Loucy (cell line): ENCODE data around the gene SOCS6.

ENCODE experiments used
- H2AFZ ChIP-seq: fragments of 200-600 bp; sonication (generic); 2 replicates; pipeline ENCODE4 v1.6.0; 2016; ENCODE audit warnings: antibody characterized with exemption, mild to moderate bottlenecking, low read length, moderate library complexity
- H3F3A ChIP-seq: fragments of 200-600 bp; 2 replicates; pipeline ENCODE4 v1.6.0; 2016; ENCODE audit warnings: antibody characterized with exemption, low read depth, mild to moderate bottlenecking
- H3K27me3 ChIP-seq: fragments of 200-600 bp; sonication (generic); 2 replicates; pipeline ENCODE4 v1.6.1; 2014; ENCODE audit warnings: low read length, mild to moderate bottlenecking; ENCODE audit not compliant: insufficient read depth, poor library complexity, severe bottlenecking
- H3K36me3 ChIP-seq: fragments of 200-600 bp; sonication (generic); 2 replicates; pipeline ENCODE4 v1.6.1; 2016; ENCODE audit warnings: low read length; ENCODE audit not compliant: insufficient read depth
- H3K4me1 ChIP-seq: fragments of 200-600 bp; sonication (generic); 2 replicates; pipeline ENCODE4 v1.5.1; 2014; ENCODE audit warnings: low read length, mild to moderate bottlenecking; ENCODE audit not compliant: insufficient read depth, poor library complexity, severe bottlenecking
- H3K4me2 ChIP-seq: fragments of 200-600 bp; sonication (generic); 2 replicates; pipeline ENCODE4 v1.6.0; 2014; ENCODE audit warnings: antibody characterized with exemption, low read length, low read depth, mild to moderate bottlenecking; ENCODE audit not compliant: poor library complexity, severe bottlenecking
- H3K4me3 ChIP-seq: fragments of 200-600 bp; sonication (generic); 2 replicates; pipeline ENCODE4 v1.5.1; 2014; ENCODE audit warnings: low read length, mild to moderate bottlenecking, mixed read lengths; ENCODE audit not compliant: poor library complexity, severe bottlenecking
- H3K79me2 ChIP-seq: fragments of 200-600 bp; sonication (generic); 2 replicates; pipeline ENCODE4 v1.6.1; 2014; ENCODE audit warnings: low read length; ENCODE audit not compliant: insufficient read depth
- H3K9ac ChIP-seq: fragments of 200-600 bp; sonication (generic); 2 replicates; pipeline ENCODE4 v1.6.0; 2014; ENCODE audit warnings: mild to moderate bottlenecking, low read depth, low read length, moderate library complexity; ENCODE audit not compliant: poor library complexity, severe bottlenecking
- H3K9me2 ChIP-seq: fragments of 200-600 bp; sonication (generic); replicated peaks from 2 replicates; pipeline ENCODE4 v1.6.1; 2016; ENCODE audit warnings: low read depth, low read length, mixed read lengths
- H3K9me3 ChIP-seq: fragments of 200-600 bp; sonication (generic); 2 replicates; pipeline ENCODE4 v1.6.1; 2014; ENCODE audit warnings: mild to moderate bottlenecking, antibody characterized with exemption, low read length, low read depth; ENCODE audit not compliant: insufficient read depth
- H4K20me1 ChIP-seq: fragments of 200-600 bp; sonication (generic); 2 replicates; pipeline ENCODE4 v1.6.0; 2014; ENCODE audit warnings: antibody characterized with exemption, low read length, mild to moderate bottlenecking; ENCODE audit not compliant: insufficient read depth, poor library complexity, severe bottlenecking
- CTCF ChIP-seq: fragments of 200-600 bp; sonication (generic); conservative IDR thresholded peaks from 2 replicates; pipeline ENCODE4 v1.5.1; 2014; ENCODE audit warnings: mild to moderate bottlenecking, antibody characterized with exemption, low read length
- EZH2phosphoT487 ChIP-seq: fragments of 200-600 bp; IDR thresholded peaks from 2 replicates; pipeline ENCODE4 v1.6.1; 2018; ENCODE audit warnings: antibody characterized with exemption, mild to moderate bottlenecking, moderate library complexity, borderline replicate concordance

SOCS6 gene

GRCh38 chr18:70313640-70314039, 24.8 kb downstream of the SOCS6 start:
- Histone ChIP-seq H3K36me3 (no peaks in the 10 kb centered on the region), H3K9ac (no peak overlapping the region), H3K4me2 (no peak overlapping the region), H3F3A (no peaks in the 10 kb centered on the region), H3K27me3 (no peaks in the 10 kb centered on the region), H4K20me1 (no peaks in the 10 kb centered on the region), H3K9me3 (no peaks in the 10 kb centered on the region), H3K4me1 (no peaks in the 10 kb centered on the region), H3K9me2 (no peaks in the 10 kb centered on the region), H2AFZ (no peak overlapping the region), H3K4me3 (no peak overlapping the region), H3K79me2 (no peaks in the 10 kb centered on the region)
- no peak for TF ChIP-seq CTCF
- TF ChIP-seq EZH2phosphoT487 = no peak

GRCh38 chr18:70314151-70314782, 25.4 kb downstream of the SOCS6 start:
- Histone ChIP-seq H3K4me3 (no peak overlapping the region), H3K9ac (no peak overlapping the region), H3K79me2 (no peaks in the 10 kb centered on the region), H3K4me2 (no peak overlapping the region), H3K9me3 (no peaks in the 10 kb centered on the region), H3F3A (no peaks in the 10 kb centered on the region), H4K20me1 (no peaks in the 10 kb centered on the region), H3K36me3 (no peaks in the 10 kb centered on the region), H3K27me3 (no peaks in the 10 kb centered on the region), H3K4me1 (no peaks in the 10 kb centered on the region), H3K9me2 (no peaks in the 10 kb centered on the region), H2AFZ (no peak overlapping the region)
- TF ChIP-seq CTCF (no peak), EZH2phosphoT487 (no peak)

GRCh38 chr18:70319187-70319586, 30.3 kb downstream of the SOCS6 start:
- Histone ChIP-seq H3K36me3 (no peaks in the 10 kb centered on the region), H3K4me2 (no peak overlapping the region), H3F3A (no peaks in the 10 kb centered on the region), H3K9ac (no peak overlapping the region), H3K9me2 (no peaks in the 10 kb centered on the region), H3K79me2 (no peaks in the 10 kb centered on the region), H3K27me3 (no peaks in the 10 kb centered on the region), H3K4me1 (no peaks in the 10 kb centered on the region), H3K4me3 (no peak overlapping the region), H4K20me1 (no peaks in the 10 kb centered on the region), H3K9me3 (no peaks in the 10 kb centered on the region), H2AFZ (no peak overlapping the region)
- TF ChIP-seq EZH2phosphoT487 = no peak
- TF ChIP-seq CTCF = no peak
